Lung (tissue), 12 donors: ENCODE results near the gene RNH1. TPM values are rescaled to one million over a fixed set of nuclear protein-coding genes. Genes with fewer than 3 reads are reported as not detected.

Source experiments
- ATAC-seq: fragments of 200-7000 bp; cut with Tn5 transposase; one replicate; pipeline ENCODE4 v1.9.1; 2020; ENCODE audit warnings: moderate number of reproducible peaks; ENCODE audit not compliant: insufficient read depth, low FRiP score
- DNase-seq, 3 donors: peaks; one replicate each; pipeline ENCODE4 v3.0.0-alpha.2; 2013 to 2017
- H3K27ac ChIP-seq, 2 donors: one replicate each; pipeline ENCODE4 v1.5.1; 2013; ENCODE audit warnings: mild to moderate bottlenecking in 2 of 2, moderate library complexity in 2 of 2, control low read depth in 1 of 2, inconsistent platforms in 1 of 2, low read depth in 1 of 2, low read length in 1 of 2
- H3K27me3 ChIP-seq, 3 donors: one replicate each; pipeline ENCODE4 v1.5.1; 2013; ENCODE audit warnings: low read length in 2 of 3; ENCODE audit not compliant: control insufficient read depth in 3 of 3, insufficient read depth in 3 of 3
- H3K36me3 ChIP-seq, 4 donors: one replicate each; pipeline ENCODE4 v1.5.1; 2013; ENCODE audit warnings: low read length in 4 of 4, mild to moderate bottlenecking in 1 of 4, moderate library complexity in 1 of 4; ENCODE audit not compliant: control insufficient read depth in 4 of 4, insufficient read depth in 4 of 4
- H3K4me1 ChIP-seq, 5 donors: one replicate each; pipeline ENCODE4 v1.5.1; 2013; ENCODE audit warnings: low read length in 5 of 5, mild to moderate bottlenecking in 2 of 5, moderate library complexity in 1 of 5; ENCODE audit not compliant: control insufficient read depth in 5 of 5, insufficient read depth in 5 of 5
- H3K4me3 ChIP-seq: one replicate; pipeline ENCODE4 v1.5.1; 2013; ENCODE audit warnings: mild to moderate bottlenecking, control low read depth, moderate library complexity
- H3K9ac ChIP-seq, 2 donors: one replicate each; pipeline ENCODE4 v1.5.1; 2013; ENCODE audit warnings: low read length in 2 of 2, control low read depth in 1 of 2; ENCODE audit not compliant: insufficient read depth in 1 of 2
- H3K9me3 ChIP-seq, 4 donors: one replicate each; pipeline ENCODE4 v1.5.1; 2013; ENCODE audit warnings: low read length in 3 of 4, mild to moderate bottlenecking in 1 of 4, moderate library complexity in 1 of 4; ENCODE audit not compliant: control insufficient read depth in 4 of 4, insufficient read depth in 3 of 4
- CTCF ChIP-seq: IDR thresholded peaks from 2 replicates; pipeline ENCODE4 v1.5.1; 2012; ENCODE audit warnings: mild to moderate bottlenecking; ENCODE audit errors: control extremely low read depth, extremely low read depth
- WGBS, 2 donors: extraction: QIAGEN DNeasy Blood & Tissue Kit; methylation state at CpG; one replicate each; pipeline ENCODE4 v1.1.7; 2013; 5-methylcytosine and 5-hydroxymethylcytosine counted together
- polyA plus RNA-seq, 2 donors: library from polyadenylated mRNA; stranded (reverse); fragments of 200-250 nt; gene quantifications; one replicate each; pipeline ENCODE4 v1.2.1, GENCODE V29; 2013
- total RNA-seq, 2 donors: library from RNA; depleted of rRNA in 1 of 2; stranded (reverse); fragments of >200 nt in 1 of 2; gene quantifications; one replicate each; pipeline ENCODE4 v1.2.1, GENCODE V29; 2014 to 2021
- donor health status: control.
- donor health status: control.
- donor health status: Bipolar disorder and iron deficiency.
- donor health status: healthy.
- donor health status: DM: yes; HTN: yes; CAD: no.

RNH1 gene
- total and polyA plus RNA-seq, 4 donors, result 152 to 315 (median 233) TPM

- no peak for TF ChIP-seq CTCF
- DNase-seq, result no peak
Observed at GRCh38 chr11:473962-474785, 32.9 kb downstream of the RNH1 start.

GRCh38 chr11:473415-473814 is 33.6 kb downstream of the RNH1 start:
- Histone ChIP-seq H3K4me1 (peaks cover 3 to 13% (median 8%) of the 10 kb centered on the region in 5 donors), H3K36me3 (peaks cover 0 to 7% (median 1%) of the 10 kb centered on the region in 4 donors), H3K9ac (no peak overlapping the region), H3K4me3 (no peak overlapping the region), H3K27ac (no peak overlapping the region), H3K27me3 (no peaks in the 10 kb centered on the region), H3K9me3 (no peaks in the 10 kb centered on the region)
- ATAC-seq, result no peak
- WGBS, 2 donors, result 95 to 99% methylated on average over 19 of the region's 19 CpGs
- TF ChIP-seq CTCF, result no peak
- DNase-seq, result no peak

More at GRCh38 chr11:473962-474785, 32.9 kb downstream of the RNH1 start:
- Histone ChIP-seq H3K27ac (no peak overlapping the region), H3K9ac (no peak overlapping the region), H3K27me3 (no peaks in the 10 kb centered on the region), H3K9me3 (no peaks in the 10 kb centered on the region), H3K36me3 (peaks cover 0 to 7% (median 2%) of the 10 kb centered on the region in 4 donors), H3K4me1 (peaks cover 3 to 11% (median 8%) of the 10 kb centered on the region in 5 donors), H3K4me3 (no peak overlapping the region)
- WGBS, 2 donors, result 90 to 92% methylated on average over 19 to 22 of the region's 22 CpGs
- ATAC-seq, result no peak

GRCh38 chr11:472816-473215 is 34.2 kb downstream of the RNH1 start:
- Histone ChIP-seq H3K9ac (no peak overlapping the region), H3K27me3 (no peaks in the 10 kb centered on the region), H3K36me3 (peaks cover 0 to 7% (median 1%) of the 10 kb centered on the region in 4 donors), H3K9me3 (no peaks in the 10 kb centered on the region), H3K4me3 (no peak overlapping the region), H3K27ac (no peak overlapping the region), H3K4me1 (peaks cover 3 to 15% (median 8%) of the 10 kb centered on the region in 5 donors)
- WGBS, 2 donors, result 97 to 98% methylated on average over 28 of the region's 28 CpGs
- DNase-seq (no peak), ATAC-seq (no peak)
- no peak for TF ChIP-seq CTCF
